Activated CD4-positive, alpha-beta T cell treated with anti-CD3 and anti-CD28 coated beads, Interleukin-2, Interleukin-6, amounts not matched to agents 100 ng/mL and 50 ng/mL, durations not matched to agents 16 hours and 8 hours (primary cell): ENCODE data around the gene NFATC2.
A peak's percentile ranks its signal among the peaks of the same experiment; 100 is the strongest.

Experiments used
- DNase-seq: peaks from one replicate; pipeline ENCODE4 v3.0.0-alpha.2; 2020

NFATC2 gene

GRCh38 chr20:51447765-51448148 lies 94.8 kb downstream of the NFATC2 start:
- no peak for DNase-seq

- no peak for DNase-seq
Observed at GRCh38 chr20:51447097-51447764, 95.3 kb downstream of the NFATC2 start.

- no peak for DNase-seq
Observed at GRCh38 chr20:51446656-51447055, 95.9 kb downstream of the NFATC2 start.

- no peak for DNase-seq
Observed at GRCh38 chr20:51446230-51446629, 96.3 kb downstream of the NFATC2 start.

GRCh38 chr20:51445591-51445990 lies 96.9 kb downstream of the NFATC2 start:
- DNase-seq: no peak

GRCh38 chr20:51444922-51445438 lies 97.5 kb downstream of the NFATC2 start:
- no peak for DNase-seq

- DNase-seq: no peak
Observed at GRCh38 chr20:51444467-51444866, 98.1 kb downstream of the NFATC2 start.

GRCh38 chr20:51442602-51443001 lies 99.9 kb downstream of the NFATC2 start:
- no peak for DNase-seq

- DNase-seq: peak; percentile 54
Observed at GRCh38 chr20:51440589-51440988, 101.9 kb downstream of the NFATC2 start.

- no peak for DNase-seq
Observed at GRCh38 chr20:51439160-51439689, 103.3 kb downstream of the NFATC2 start.

GRCh38 chr20:51438136-51438535 lies 104.4 kb downstream of the NFATC2 start:
- DNase-seq: no peak

GRCh38 chr20:51437182-51437924 lies 105.2 kb downstream of the NFATC2 start:
- peak; percentile 79 for DNase-seq

- no peak for DNase-seq
Observed at GRCh38 chr20:51434580-51435247, 107.8 kb downstream of the NFATC2 start.

- no peak for DNase-seq
Observed at GRCh38 chr20:51434026-51434425, 108.5 kb downstream of the NFATC2 start.

GRCh38 chr20:51432875-51433274 lies 109.6 kb downstream of the NFATC2 start:
- no peak for DNase-seq

- no peak for DNase-seq
Observed at GRCh38 chr20:51432251-51432784, 110.2 kb downstream of the NFATC2 start.

- DNase-seq: peak; percentile 55
Observed at GRCh38 chr20:51431321-51431720, 111.2 kb downstream of the NFATC2 start.

GRCh38 chr20:51430198-51430950 lies 112.1 kb downstream of the NFATC2 start:
- DNase-seq: no peak

- no peak for DNase-seq
Observed at GRCh38 chr20:51429696-51430095, 112.8 kb downstream of the NFATC2 start.

GRCh38 chr20:51429144-51429482 lies 113.4 kb downstream of the NFATC2 start:
- DNase-seq: no peak

- DNase-seq: no peak
Observed at GRCh38 chr20:51428401-51429143, 113.9 kb downstream of the NFATC2 start.
